HepG2 (cell line): ENCODE results near the gene LRRC3. TPM values are rescaled to one million over a fixed set of nuclear protein-coding genes. Genes with fewer than 3 reads are reported as not detected.

Experiments used
- ARID2 ChIP-seq: sonication (generic); formaldehyde crosslinking; IDR thresholded peaks from 2 replicates; pipeline ENCODE4 v1.8.1; 2022; ENCODE audit warnings: mild to moderate bottlenecking, missing genetic modification reagents, borderline replicate concordance
- CSRNP1 ChIP-seq: sonication (generic); formaldehyde crosslinking; IDR thresholded peaks from 2 replicates; pipeline ENCODE4 v1.8.1; 2023; ENCODE audit warnings: mild to moderate bottlenecking, missing genetic modification reagents
- HDAC6 ChIP-seq: fragments of 200-600 bp; sonication (generic); IDR thresholded peaks from 2 replicates; pipeline ENCODE4 v1.7.0; 2017; ENCODE audit warnings: mild to moderate bottlenecking, antibody characterized with exemption, low read length, low read depth
- NCOA1 ChIP-seq: sonication (generic); formaldehyde crosslinking; IDR thresholded peaks from 2 replicates; pipeline ENCODE4 v1.9.0; 2021; ENCODE audit warnings: missing genetic modification reagents
- ONECUT2 ChIP-seq: sonication (generic); formaldehyde crosslinking; IDR thresholded peaks from 2 replicates; pipeline ENCODE4 v1.4.0; 2020; ENCODE audit warnings: missing genetic modification reagents
- PTBP1 ChIP-seq: fragments of 200-400 bp; formaldehyde crosslinking; IDR thresholded peaks from 2 replicates; pipeline ENCODE4 v1.6.1; 2018; ENCODE audit warnings: low read length, low read depth; ENCODE audit not compliant: poor library complexity, severe bottlenecking
- RFXANK ChIP-seq: IDR thresholded peaks from 2 replicates; pipeline ENCODE4 v1.6.1; 2016
- SAFB2 ChIP-seq: sonication (generic); formaldehyde crosslinking; IDR thresholded peaks from 2 replicates; pipeline ENCODE4 v1.5.1; 2020; ENCODE audit warnings: missing genetic modification reagents, low read depth, mild to moderate bottlenecking, borderline replicate concordance
- SMARCC2 ChIP-seq: fragments of 450-650 bp; IDR thresholded peaks from 2 replicates; pipeline ENCODE4 v1.6.1; 2017; ENCODE audit warnings: antibody characterized with exemption, mild to moderate bottlenecking
- SPEN ChIP-seq: sonication (generic); formaldehyde crosslinking; IDR thresholded peaks from 2 replicates; pipeline ENCODE4 v1.5.1; 2020; ENCODE audit warnings: low read depth, mild to moderate bottlenecking, missing genetic modification reagents
- STAG1 ChIP-seq: sonication (generic); formaldehyde crosslinking; IDR thresholded peaks from 2 replicates; pipeline ENCODE4 v1.4.0; 2020; ENCODE audit warnings: missing genetic modification reagents
- TCF7 ChIP-seq: sonication (generic); IDR thresholded peaks from 2 replicates; pipeline ENCODE4 v1.6.1; 2016; ENCODE audit warnings: antibody characterized with exemption, low read depth
- TFAP4 ChIP-seq: sonication (generic); IDR thresholded peaks from 2 replicates; pipeline ENCODE4 v1.6.1; 2016; ENCODE audit warnings: low read depth, borderline replicate concordance
- ZNF280B ChIP-seq: sonication (generic); formaldehyde crosslinking; IDR thresholded peaks from 2 replicates; pipeline ENCODE4 v1.5.0; 2020; ENCODE audit warnings: missing genetic modification reagents, mild to moderate bottlenecking, borderline replicate concordance
- ZNF430 ChIP-seq: sonication (generic); formaldehyde crosslinking; IDR thresholded peaks from 2 replicates; pipeline ENCODE4 v1.9.0; 2021; ENCODE audit warnings: mild to moderate bottlenecking, missing genetic modification reagents
- ZNF446 ChIP-seq: sonication (generic); formaldehyde crosslinking; IDR thresholded peaks from 2 replicates; pipeline ENCODE4 v1.5.0; 2020; ENCODE audit warnings: mild to moderate bottlenecking, missing genetic modification reagents
- ZNF670 ChIP-seq: sonication (generic); formaldehyde crosslinking; IDR thresholded peaks from 2 replicates; pipeline ENCODE4 v1.8.0; 2022; ENCODE audit warnings: mild to moderate bottlenecking, missing genetic modification reagents, borderline replicate concordance
- ZNF737 ChIP-seq: sonication (generic); formaldehyde crosslinking; IDR thresholded peaks from 2 replicates; pipeline ENCODE4 v1.5.0; 2020; ENCODE audit warnings: missing genetic modification reagents, mild to moderate bottlenecking, borderline replicate concordance
- ZNF749 ChIP-seq: sonication (generic); formaldehyde crosslinking; IDR thresholded peaks from 2 replicates; pipeline ENCODE4 v1.8.0; 2022; ENCODE audit warnings: mild to moderate bottlenecking, missing genetic modification reagents, moderate library complexity, borderline replicate concordance
- ZNF790 ChIP-seq: sonication (generic); formaldehyde crosslinking; IDR thresholded peaks from 2 replicates; pipeline ENCODE4 v1.8.0; 2022; ENCODE audit warnings: missing genetic modification reagents, mild to moderate bottlenecking, borderline replicate concordance
- ZSCAN20 ChIP-seq: sonication (generic); formaldehyde crosslinking; IDR thresholded peaks from 2 replicates; pipeline ENCODE4 v1.4.0; 2020; ENCODE audit warnings: missing genetic modification reagents, mild to moderate bottlenecking, borderline replicate concordance
- polyA plus RNA-seq, 8 experiments: library from polyadenylated mRNA; depleted of rRNA in 3 of 8; stranded (reverse) in 7 of 8; unstranded in 1 of 8; fragments of >200 nt; fragmentation: Illumina TruSeq in 4 of 8; extraction: Trizol in 4 of 8; gene quantifications; 2 replicates each; pipeline versions ENCODE4 v1.2.1 to v1.2.3, GENCODE V29; 2011 to 2016; ENCODE audit warnings: low read depth in 4 of 8, missing spikeins in 1 of 8, mixed read lengths in 1 of 8; ENCODE audit not compliant: insufficient read depth in 1 of 8
- total RNA-seq, 5 experiments: library from RNA; depleted of rRNA; stranded (reverse); fragments of >200 nt; fragmentation: Illumina TruSeq; extraction: Trizol; gene quantifications; 2 replicates each; pipeline ENCODE4 v1.2.3, GENCODE V29; 2016; ENCODE audit warnings: low read depth in 1 of 5
- TF ChIP-seq, protein P1 (sequence below): sonication (generic); formaldehyde crosslinking; IDR thresholded peaks from 2 replicates; pipeline ENCODE4 v1.8.0; 2022; ENCODE audit warnings: mild to moderate bottlenecking, missing genetic modification reagents, moderate library complexity
- TF ChIP-seq, protein P2 (sequence below): sonication (generic); formaldehyde crosslinking; IDR thresholded peaks from 2 replicates; pipeline ENCODE4 v1.8.1; 2023; ENCODE audit warnings: missing genetic modification reagents, inconsistent platforms, borderline replicate concordance

The LRRC3 gene
- total and polyA plus RNA-seq, 2 of the 13 experiments (the other 11 are each of a cell fraction or from before 2014, with no cell fraction given), result 4.8 to 16.5 TPM

DNA sequence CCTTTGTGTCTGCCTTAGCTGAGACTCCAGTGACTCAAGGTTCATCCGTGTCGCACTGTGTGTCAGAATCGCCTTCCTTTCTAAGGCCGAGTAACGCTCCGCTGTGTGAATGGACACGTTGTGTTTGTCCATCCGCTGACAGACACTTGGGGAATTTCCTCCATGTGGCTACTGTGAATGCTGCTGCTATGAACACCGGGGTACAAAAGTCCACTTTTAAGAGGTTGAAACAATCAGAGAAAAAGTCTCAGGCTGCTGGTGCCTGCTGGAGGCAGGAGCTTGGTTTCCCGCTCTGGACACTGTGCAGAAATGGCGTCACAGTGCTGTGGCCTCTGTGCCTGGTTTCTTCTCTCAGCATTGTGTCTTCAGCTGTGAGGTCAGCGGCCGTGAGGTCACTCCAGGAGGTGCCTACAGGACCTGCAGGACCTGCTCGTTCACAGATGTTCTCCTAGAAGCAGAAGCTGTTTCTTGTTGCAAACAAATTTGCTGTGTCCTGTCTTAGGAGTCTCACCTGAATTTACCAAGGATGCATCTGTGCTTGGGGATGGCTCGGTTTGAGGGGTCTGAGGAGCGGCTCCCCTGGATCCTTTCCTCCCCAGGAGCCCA lies 50.5 kb downstream of the LRRC3 start (continued):
- TF ChIP-seq SPEN (CRISPR knock-in tag), result no peak; the same call in 1 of the 2 replicates
- TF ChIP-seq STAG1 (CRISPR knock-in tag), result no peak
- TF ChIP-seq SAFB2 (CRISPR knock-in tag), result no peak
- no peak for TF ChIP-seq ONECUT2 (CRISPR knock-in tag)
- TF ChIP-seq ZSCAN20 (CRISPR knock-in tag), result no peak
- TF ChIP-seq ZNF430 (CRISPR knock-in tag), result no peak; the same call in none of the 2 replicates
- TF ChIP-seq SMARCC2, result no peak
- TF ChIP-seq ZNF280B, result 0 out of 2 replicates have a peak, but pooled peaks have one; percentile 4
- no peak for TF ChIP-seq ZNF446 (CRISPR knock-in tag)
- no peak for TF ChIP-seq CSRNP1 (CRISPR knock-in tag)
- no peak for TF ChIP-seq PTBP1
- TF ChIP-seq RFXANK (CRISPR knock-in tag), result no peak
- TF ChIP-seq NCOA1 (CRISPR knock-in tag), result no peak; the same call in 1 of the 2 replicates
- TF ChIP-seq HDAC6, result no peak
- TF ChIP-seq, protein P1, sequence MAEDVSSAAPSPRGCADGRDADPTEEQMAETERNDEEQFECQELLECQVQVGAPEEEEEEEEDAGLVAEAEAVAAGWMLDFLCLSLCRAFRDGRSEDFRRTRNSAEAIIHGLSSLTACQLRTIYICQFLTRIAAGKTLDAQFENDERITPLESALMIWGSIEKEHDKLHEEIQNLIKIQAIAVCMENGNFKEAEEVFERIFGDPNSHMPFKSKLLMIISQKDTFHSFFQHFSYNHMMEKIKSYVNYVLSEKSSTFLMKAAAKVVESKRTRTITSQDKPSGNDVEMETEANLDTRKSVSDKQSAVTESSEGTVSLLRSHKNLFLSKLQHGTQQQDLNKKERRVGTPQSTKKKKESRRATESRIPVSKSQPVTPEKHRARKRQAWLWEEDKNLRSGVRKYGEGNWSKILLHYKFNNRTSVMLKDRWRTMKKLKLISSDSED (CRISPR knock-in tag), result no peak
- TF ChIP-seq, protein P2, sequence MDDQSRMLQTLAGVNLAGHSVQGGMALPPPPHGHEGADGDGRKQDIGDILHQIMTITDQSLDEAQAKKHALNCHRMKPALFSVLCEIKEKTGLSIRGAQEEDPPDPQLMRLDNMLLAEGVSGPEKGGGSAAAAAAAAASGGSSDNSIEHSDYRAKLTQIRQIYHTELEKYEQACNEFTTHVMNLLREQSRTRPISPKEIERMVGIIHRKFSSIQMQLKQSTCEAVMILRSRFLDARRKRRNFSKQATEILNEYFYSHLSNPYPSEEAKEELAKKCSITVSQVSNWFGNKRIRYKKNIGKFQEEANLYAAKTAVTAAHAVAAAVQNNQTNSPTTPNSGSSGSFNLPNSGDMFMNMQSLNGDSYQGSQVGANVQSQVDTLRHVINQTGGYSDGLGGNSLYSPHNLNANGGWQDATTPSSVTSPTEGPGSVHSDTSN (CRISPR knock-in tag), result no peak; the same call in 1 of the 2 replicates
- TF ChIP-seq TCF7, result no peak
- TF ChIP-seq ZNF749 (CRISPR knock-in tag), result no peak
- peak; percentile 79; the same call in 1 of the 2 replicates for TF ChIP-seq ZNF670 (CRISPR knock-in tag)
- TF ChIP-seq ZNF790 (CRISPR knock-in tag), result no peak
- TF ChIP-seq ARID2 (CRISPR knock-in tag), result no peak
- TF ChIP-seq TFAP4, result peak; percentile 38; the same call in 1 of the 2 replicates
- TF ChIP-seq ZNF737 (CRISPR knock-in tag), result no peak
